Measurements from ENCODE around the gene KCTD5. TPM values are rescaled to one million over a fixed set of nuclear protein-coding genes. Genes with fewer than 3 reads are reported as not detected.
"Not testable (repeated sequence)": the region's sequence is repeated elsewhere in the genome, so short reads cannot be mapped to it uniquely, and the experiment has no call there.

KCTD5 gene
- polyA plus RNA-seq, 10 donors = 18.5 to 22.9 (median 20.6) TPM

GRCh38 chr16:2721634-2722173 lies 39.4 kb downstream of the KCTD5 start:
- DNase-seq = not testable (repeated sequence)

DNA sequence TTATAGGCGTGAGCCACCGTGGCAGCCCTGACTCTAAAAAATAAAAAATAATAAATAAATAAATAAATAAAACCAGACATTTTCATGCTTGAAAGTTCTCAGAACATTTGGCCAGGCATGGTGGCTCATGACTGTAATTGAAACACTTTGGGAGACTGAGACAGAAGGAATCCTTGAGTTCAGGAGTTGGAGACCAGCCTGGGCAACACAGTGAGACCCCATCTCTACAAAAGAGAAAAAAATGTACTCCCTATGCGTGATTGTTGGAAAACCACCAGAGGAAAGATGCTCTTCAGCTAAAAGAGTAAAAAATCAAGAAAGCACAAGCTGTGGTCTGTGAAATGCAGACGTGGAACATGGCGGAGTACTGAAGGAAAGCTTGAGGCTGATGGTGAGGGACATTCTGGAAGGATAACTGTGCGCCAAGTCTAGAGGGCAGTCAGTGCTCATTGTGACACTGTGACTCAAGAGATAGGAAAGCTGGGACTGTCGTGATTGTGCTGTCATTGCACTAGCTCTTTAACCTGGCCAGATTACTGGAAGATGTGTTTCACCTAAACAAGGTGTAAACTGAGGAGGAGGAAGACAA lies 41.9 kb downstream of the KCTD5 start:
- no peak for DNase-seq

GRCh38 chr16:2724816-2725348 lies 42.6 kb downstream of the KCTD5 start:
- DNase-seq = no peak

DNA sequence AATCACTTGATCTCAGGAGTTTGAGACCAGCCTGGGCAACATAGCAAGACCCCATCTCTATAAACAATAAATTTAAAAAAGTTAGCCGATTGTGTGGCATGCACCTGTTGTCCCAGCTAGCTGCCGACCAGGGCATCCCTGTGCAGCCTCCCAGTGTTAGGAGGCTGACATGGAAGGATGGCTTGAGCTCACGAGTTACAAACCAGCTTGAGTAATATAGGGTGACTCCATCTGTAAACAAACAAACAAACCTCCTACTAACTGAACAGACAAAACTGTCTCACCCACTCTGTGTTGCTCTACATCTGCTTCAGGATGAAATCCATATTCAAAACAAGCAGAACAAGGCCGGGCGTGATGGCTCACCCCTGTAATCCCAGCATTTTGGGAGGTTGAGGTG lies 44.6 kb downstream of the KCTD5 start:
- no peak for DNase-seq

GRCh38 chr16:2728034-2728433 lies 45.7 kb downstream of the KCTD5 start:
- DNase-seq = no peak

GRCh38 chr16:2734844-2735515 lies 52.7 kb downstream of the KCTD5 start:
- no peak for DNase-seq

DNA sequence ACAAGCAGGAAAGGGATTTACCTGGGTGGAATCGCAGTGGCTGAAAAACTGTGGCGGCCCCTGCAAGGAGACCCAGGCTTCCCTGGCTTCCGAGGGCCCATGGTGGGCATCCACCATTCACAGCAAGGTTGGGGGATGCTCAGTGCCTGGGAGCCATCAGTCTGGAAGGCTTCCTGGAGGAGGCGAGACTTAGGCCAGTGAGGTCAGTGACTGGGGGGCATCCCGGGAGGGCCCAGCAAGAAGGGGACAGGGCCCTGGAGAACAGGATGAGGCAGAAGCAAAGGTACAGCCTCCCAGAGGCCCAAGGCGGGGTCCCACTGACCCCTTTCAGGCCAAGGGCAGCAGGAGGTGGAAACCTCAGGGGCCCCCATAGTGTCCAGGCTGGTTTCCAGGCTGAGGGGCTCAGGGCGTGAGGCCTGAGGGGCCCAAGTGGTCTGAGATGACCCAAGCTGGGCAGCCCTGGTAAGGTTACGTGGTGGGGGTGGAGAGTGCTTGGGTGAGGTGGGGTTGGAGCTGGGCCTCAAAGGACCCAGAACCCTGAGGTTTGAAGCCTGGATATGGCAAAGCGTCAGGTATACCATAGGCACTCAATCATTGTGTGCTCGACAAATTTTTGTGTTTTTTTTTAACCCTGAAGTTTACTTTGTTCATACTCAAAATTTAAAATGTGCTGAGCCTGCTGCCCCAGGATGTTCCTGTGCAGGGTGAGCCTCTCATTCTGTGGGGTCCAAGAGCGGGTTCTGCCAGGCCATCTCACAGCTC lies 54.3 kb downstream of the KCTD5 start:
- no peak for DNase-seq

GRCh38 chr16:2737238-2737605 lies 54.9 kb downstream of the KCTD5 start:
- DNase-seq = no peak

DNA sequence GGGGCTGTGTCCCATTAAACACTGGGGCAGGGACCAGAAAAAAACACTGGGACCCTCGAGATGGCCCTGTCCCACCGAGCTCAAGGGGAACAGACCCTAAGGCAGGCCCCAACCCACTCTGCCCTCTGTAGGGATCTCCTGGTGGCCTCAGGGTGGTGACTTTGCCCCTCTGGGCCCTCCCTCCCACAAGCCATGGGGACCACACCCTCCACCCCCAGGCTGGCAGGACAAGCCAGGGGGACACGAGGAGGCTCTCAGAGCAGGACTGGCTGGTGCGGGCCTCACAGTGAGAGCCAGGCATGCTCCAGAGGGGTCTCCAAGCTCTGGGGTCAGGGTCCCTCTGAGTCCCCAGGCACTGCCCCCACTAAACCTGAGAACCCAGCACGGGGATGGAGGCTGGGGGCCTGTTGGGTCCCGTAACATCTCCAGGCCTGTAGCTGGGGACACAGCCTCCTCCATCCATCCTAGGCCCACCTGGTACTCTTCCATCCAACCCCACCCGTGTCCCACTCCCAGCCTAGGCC lies 55.6 kb downstream of the KCTD5 start:
- no peak for DNase-seq

DNA sequence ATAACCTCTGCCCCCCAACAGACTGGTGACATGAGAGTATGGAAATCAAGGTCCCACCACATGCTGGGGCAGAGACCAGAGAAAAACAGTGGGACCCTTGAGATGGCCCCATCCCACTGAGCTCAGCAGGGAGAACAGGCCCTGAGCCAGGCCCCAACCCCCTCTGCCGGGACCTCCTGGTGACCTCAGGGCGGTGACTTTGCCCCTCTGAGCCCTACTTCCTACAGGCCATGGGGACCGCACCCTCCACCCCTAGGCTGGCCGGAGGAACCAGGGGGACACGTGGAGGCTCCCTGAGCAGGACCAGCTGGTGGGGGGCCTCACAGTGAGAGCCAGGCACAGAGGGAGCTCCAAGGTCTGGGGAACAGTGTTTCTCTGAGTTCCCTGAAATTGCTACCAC lies 56.3 kb downstream of the KCTD5 start:
- DNase-seq = no peak

- no peak for DNase-seq
Measured at GRCh38 chr16:2739625-2740430, 57.5 kb downstream of the KCTD5 start.

GRCh38 chr16:2740476-2740875 lies 58.2 kb downstream of the KCTD5 start:
- no peak for DNase-seq

- DNase-seq = no peak
Measured at GRCh38 chr16:2741168-2741567, 58.8 kb downstream of the KCTD5 start.

DNA sequence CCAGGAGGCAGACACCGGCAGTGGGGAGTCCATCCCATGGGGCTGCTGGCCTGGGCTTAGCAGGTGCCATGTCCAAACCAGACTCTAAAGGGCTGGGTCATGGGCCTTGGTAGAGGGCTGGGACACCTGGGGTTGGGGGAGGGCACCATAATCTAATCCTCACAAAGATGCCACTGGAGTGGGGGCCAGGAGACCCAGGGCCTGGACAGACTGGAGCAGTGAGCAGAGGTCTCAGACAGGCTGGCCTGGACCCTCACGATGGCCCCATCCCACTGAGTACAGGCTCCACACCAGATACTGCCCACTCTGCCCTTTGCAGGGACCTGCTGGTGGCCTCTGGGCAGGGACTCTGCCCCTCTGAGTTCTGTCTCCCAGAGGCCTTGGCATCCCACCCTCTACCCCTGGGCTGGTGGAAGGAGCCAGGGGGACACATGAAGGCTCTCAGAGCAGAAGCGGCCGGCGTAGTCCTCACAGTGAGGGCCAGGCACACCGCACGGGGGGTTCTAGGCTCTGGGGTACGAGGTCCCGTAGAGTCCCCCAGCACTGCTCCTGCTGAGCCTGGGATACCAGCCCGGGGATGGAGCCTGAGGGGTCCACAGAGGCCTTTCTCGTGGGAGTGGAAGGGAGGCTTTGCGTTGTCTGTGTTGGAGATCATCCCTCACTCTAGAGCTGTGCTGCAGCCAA lies 60.1 kb downstream of the KCTD5 start:
- DNase-seq = no peak

- no peak for DNase-seq
Measured at GRCh38 chr16:2743007-2743810, 60.9 kb downstream of the KCTD5 start.

DNA sequence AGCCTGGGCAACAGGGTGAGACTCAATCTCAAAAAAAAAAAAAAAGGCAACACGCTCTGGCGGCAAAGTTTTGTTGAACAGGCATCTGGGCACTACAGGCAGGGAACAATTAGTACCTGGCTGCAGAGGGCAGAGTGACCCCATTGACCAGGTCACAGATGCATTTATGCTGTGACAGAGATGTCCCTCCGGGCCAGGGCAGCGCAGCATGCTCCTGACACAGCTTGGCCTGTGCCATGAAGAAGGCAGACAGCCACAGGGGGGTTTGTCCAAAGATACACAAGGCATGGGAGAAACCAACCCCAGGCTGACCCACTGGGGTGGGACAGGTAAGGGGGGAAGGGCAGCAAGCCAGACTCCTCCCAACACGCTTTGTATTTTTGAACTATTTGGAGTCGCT lies 62.4 kb downstream of the KCTD5 start:
- DNase-seq = no peak

DNA sequence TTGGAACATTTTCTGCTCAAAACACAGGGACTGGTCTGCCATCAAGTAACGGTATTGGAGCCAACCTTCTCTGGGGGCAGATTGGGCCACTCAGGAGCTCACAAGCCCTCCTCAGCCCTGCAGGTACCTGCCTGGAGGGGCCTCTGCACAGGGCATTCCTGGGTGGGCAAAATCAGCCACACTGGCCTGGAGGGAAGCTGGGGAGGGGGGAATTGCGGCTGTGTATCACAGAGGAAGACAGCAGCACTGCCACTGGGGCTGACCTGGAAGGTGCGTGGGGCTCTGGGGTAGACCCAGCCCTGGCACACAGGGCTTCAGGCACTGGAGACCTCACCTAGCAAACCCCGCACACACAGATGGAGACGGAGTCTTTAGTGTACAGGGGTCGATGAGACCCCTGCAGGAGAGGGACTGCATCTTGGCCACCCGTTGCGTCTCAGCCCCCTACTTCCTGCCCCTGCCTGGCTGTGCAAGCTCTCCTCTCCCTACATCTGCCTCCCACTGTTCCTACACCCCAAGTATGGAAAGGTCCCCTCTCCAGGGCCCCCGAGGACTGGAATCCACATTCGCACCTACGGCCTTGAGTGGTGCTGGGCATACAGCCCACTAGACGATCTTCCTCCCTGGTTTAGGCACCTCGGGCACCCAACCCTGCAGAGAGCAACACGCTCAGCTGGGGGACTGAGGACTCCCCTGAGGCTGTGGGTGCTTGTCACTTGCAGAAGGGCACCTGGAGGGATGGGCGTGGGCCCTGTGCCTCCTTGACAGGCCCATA lies 63.0 kb downstream of the KCTD5 start:
- DNase-seq = no peak

GRCh38 chr16:2745961-2746360 lies 63.6 kb downstream of the KCTD5 start:
- no peak for DNase-seq

GRCh38 chr16:2748757-2749455 lies 66.6 kb downstream of the KCTD5 start:
- no peak for DNase-seq
